Stimulated activated CD4-positive, alpha-beta T cell treated with anti-CD3 and anti-CD28 coated beads, Interleukin-1b, Interleukin-23, amount 100 ng/mL, for 24 hours (primary cell): ENCODE data around the gene ANKRD33.
"Not testable (repeated sequence)": the region's sequence is repeated elsewhere in the genome, so short reads cannot be mapped to it uniquely, and the experiment has no call there.

Experiments
- DNase-seq, 4 experiments: peaks; one replicate each; pipeline ENCODE4 v3.0.0-alpha.2; 2020; ENCODE audit warnings: low read depth in 4 of 4, low spot score in 1 of 4

The ANKRD33 gene

GRCh38 chr12:51879102-51879501 is 8.8 kb upstream of the ANKRD33 start:
- no peak for DNase-seq

GRCh38 chr12:51883295-51883694 is 4.6 kb upstream of the ANKRD33 start:
- no peak for DNase-seq

DNA sequence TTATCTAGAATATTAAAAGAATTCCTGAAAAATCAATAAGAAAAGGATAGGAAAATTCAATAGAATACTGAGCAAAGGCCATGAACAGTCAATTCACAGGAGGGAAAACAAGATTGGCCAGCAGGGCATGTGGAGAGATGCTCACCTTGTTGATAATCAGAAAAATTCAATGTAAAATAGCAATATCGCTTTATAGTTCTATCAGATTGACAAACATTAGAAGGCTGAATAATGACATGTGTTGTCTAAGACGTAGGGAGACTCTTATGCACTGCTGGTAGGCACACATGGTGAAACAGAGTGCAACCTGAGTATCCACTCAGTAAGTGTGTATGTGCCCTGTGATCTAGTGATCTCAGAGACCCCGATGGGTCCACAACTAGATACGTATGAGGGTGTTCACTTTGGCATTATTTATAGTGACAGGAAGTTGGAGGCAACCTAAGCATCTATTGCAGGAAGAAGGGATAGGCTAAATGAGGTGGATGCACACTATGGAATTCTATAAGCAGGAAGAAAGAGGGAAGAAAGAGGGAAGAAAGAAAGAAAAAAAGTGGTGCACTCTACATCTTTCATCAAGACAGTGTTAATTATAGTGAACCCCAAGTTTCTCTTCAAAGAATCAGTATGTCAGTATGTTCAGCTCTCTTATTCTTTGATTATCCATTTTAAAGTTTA is 3.8 kb upstream of the ANKRD33 start:
- DNase-seq: no peak

DNA sequence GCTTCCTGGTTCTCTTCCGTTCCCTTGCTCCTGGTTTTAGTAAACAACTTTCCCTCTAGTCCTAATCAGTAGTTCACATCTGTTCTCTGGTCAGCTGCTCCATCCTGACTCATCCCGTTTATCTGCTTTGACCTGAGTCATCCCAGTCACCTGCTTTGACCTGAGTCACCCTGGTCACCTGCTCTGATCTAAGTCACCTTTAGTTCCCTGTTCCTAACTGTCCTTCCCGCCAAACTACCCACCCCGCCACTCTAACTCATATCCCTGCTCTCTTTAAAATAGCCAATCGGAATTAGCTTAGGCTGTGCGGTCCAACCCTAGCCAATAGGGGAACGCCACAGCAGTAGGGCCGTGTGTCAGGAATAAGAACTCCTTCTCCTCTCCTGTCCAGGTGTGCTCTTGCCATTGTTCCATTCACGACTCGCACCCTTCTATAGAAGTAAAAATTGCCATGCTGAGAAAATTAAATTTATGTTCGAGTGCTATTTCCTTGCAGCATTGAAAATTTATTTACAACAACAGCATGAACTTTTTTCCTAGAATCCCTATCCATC is 3.1 kb upstream of the ANKRD33 start:
- no peak for DNase-seq

- not testable (repeated sequence) for DNase-seq
Measured at GRCh38 chr12:51885294-51886020, 2.4 kb upstream of the ANKRD33 start.

- no peak for DNase-seq
Measured at GRCh38 chr12:51886021-51886710, 1.7 kb upstream of the ANKRD33 start.

GRCh38 chr12:51888316-51889215 is 663 bp downstream of the ANKRD33 start:
- no peak for DNase-seq

DNA sequence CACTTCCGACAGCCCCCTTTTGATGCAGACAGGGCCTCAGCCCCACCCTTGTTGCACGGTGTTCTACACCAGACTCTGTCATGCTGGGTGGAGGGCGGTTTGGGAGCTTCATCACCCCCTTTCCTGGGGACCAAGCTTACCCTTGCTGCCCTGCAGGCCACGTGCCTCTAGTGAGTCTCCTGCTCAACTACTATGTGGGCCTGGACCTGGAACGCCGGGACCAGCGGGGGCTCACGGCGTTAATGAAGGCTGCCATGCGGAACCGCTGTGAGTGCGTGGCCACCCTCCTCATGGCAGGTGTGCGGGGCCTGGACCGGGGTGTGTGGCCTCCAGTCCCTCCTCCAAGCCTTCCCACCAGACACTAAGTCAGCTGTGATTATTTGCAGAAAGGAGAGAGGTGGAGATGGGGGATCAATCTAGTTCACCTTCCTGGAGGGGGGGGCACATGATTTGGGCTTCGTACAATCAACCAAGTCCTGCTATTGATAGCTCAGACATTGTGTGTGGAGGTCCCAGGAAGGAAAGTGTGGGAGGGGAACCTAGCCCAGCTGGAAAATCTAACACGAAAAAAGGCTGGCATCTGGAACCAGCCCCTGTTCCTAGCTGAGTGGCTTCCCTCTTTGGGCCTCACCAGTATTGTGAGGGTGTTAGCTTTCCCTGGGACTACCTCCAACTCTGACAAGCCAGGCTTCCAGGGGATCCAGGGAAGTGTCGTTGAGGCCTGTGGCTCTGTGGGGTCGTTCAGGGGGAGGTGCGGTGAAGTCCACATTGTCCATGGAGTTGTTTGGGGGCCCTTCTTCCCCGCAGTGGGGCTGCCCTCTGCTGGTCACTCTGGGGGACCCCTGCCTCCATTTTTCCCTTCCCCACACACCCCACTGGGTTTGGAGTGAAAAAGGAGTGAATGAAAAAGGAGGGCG is 1.6 kb downstream of the ANKRD33 start:
- no peak for DNase-seq

GRCh38 chr12:51890133-51890464 is 2.2 kb downstream of the ANKRD33 start:
- no peak for DNase-seq

- DNase-seq: no peak
Measured at GRCh38 chr12:51890511-51891171, 2.7 kb downstream of the ANKRD33 start.

GRCh38 chr12:51891843-51892242 is 3.9 kb downstream of the ANKRD33 start:
- no peak for DNase-seq

GRCh38 chr12:51893786-51894185 is 5.9 kb downstream of the ANKRD33 start:
- DNase-seq: no peak

- DNase-seq: no peak
Measured at GRCh38 chr12:51895378-51896135, 7.7 kb downstream of the ANKRD33 start.

GRCh38 chr12:51896236-51896635 is 8.3 kb downstream of the ANKRD33 start:
- DNase-seq: no peak

GRCh38 chr12:51897181-51897580 is 9.3 kb downstream of the ANKRD33 start:
- no peak for DNase-seq

DNA sequence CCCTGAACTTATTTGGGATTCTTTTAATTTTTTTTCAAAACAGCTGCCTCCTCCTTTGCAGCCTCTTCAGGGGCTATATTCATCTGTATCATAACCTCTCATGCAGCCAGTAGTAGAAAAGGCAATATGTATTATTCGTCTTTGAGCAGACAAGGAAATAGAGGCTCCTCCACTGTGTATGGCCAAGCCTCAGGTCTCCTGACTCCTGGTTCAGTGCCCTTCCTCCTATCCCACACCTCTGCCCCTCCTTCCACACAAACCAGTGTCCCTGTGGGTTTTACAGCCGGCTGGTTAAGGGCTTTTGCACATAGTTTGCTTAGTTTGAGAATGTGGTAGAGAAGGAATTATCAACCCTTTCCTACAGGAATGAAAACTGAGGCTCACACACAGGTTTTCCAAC is 10.6 kb downstream of the ANKRD33 start:
- no peak for DNase-seq

- no peak for DNase-seq
Measured at GRCh38 chr12:51898937-51899336, 11.0 kb downstream of the ANKRD33 start.

DNA sequence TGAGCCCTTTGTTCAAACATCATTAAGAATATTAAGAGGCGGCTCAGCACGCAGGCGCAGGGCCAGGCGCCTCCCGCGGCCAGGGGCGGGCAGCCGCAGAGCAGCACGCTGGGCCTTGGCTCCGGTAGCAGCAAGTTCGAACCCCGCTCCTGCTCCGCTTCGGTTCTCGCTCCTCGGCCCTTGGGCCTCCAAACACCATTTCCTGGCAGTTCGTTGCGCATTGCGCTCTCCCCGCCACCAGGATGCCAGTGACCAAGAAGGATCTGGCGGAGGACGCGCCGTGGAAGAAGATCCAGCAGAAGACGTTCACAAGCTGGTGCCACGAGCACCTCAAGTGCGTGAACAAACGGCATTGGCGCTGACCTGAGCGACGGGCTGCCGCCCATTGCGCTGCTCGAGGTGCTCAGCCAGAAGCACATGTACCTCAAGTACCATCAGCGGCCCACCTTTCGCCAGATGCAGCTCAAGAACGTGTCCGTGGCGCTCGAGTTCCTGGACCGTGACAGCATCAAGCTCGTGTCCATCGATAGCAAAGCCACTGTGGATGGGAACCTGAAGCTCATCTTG is 12.5 kb downstream of the ANKRD33 start:
- DNase-seq: no peak
